ENCODE results near the gene EP400.
A peak's percentile ranks its signal among the peaks of the same experiment; 100 is the strongest.

EP400 gene

DNA sequence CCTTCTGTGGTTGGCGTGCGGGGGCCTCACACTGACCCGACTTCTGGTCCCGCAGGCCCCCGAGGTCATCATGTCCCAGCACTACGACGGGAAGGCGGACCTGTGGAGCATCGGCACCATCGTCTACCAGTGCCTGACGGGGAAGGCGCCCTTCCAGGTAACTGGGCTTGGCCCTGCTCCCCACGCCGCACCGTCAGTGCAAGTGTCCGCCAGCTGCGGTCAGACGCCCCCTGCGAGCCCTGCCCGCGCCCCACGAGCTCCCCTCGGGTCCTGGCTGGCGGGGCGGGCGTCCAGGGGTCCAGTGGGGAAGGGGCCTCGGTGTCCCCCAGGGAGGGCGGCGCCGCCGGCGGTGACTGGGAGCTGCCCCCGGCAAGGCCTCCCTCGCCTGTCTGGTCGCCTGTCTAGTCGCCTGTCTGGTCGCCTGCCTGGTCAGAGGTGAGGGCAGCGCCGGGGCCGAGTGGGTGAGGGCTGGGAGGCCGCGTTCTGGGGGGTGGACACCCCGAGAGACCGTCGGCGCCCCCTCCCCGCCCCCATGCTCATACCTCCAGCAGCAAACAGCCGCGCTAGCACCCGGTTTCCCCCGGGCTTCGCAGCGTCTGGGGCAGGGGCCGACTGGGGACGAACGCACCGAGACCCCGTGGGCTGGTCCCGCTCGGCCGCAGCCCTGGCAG, 40.5 kb upstream of the EP400 start:
- H3K4me3 ChIP-seq (ENCODE audit: low read length): no peak overlapping the region
- DNase-seq (ENCODE audit: low read depth): no peak

GRCh38 chr12:131909752-131910219, 40.0 kb upstream of the EP400 start:
- no peak for DNase-seq (ENCODE audit: low read depth)
- TF ChIP-seq, protein P1, sequence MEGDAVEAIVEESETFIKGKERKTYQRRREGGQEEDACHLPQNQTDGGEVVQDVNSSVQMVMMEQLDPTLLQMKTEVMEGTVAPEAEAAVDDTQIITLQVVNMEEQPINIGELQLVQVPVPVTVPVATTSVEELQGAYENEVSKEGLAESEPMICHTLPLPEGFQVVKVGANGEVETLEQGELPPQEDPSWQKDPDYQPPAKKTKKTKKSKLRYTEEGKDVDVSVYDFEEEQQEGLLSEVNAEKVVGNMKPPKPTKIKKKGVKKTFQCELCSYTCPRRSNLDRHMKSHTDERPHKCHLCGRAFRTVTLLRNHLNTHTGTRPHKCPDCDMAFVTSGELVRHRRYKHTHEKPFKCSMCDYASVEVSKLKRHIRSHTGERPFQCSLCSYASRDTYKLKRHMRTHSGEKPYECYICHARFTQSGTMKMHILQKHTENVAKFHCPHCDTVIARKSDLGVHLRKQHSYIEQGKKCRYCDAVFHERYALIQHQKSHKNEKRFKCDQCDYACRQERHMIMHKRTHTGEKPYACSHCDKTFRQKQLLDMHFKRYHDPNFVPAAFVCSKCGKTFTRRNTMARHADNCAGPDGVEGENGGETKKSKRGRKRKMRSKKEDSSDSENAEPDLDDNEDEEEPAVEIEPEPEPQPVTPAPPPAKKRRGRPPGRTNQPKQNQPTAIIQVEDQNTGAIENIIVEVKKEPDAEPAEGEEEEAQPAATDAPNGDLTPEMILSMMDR (IDR thresholded peaks at IDR 0.05; ENCODE audit: insufficient read depth, low read depth, low read length, missing control alignments): no peak
- H3K4me3 ChIP-seq (ENCODE audit: low read length): no peak overlapping the region

More for the DNA sequence above, 40.5 kb upstream of the EP400 start:
- TF ChIP-seq, protein P1 (IDR thresholded peaks at IDR 0.05; ENCODE audit: insufficient read depth, low read depth, low read length, missing control alignments): no peak

DNA sequence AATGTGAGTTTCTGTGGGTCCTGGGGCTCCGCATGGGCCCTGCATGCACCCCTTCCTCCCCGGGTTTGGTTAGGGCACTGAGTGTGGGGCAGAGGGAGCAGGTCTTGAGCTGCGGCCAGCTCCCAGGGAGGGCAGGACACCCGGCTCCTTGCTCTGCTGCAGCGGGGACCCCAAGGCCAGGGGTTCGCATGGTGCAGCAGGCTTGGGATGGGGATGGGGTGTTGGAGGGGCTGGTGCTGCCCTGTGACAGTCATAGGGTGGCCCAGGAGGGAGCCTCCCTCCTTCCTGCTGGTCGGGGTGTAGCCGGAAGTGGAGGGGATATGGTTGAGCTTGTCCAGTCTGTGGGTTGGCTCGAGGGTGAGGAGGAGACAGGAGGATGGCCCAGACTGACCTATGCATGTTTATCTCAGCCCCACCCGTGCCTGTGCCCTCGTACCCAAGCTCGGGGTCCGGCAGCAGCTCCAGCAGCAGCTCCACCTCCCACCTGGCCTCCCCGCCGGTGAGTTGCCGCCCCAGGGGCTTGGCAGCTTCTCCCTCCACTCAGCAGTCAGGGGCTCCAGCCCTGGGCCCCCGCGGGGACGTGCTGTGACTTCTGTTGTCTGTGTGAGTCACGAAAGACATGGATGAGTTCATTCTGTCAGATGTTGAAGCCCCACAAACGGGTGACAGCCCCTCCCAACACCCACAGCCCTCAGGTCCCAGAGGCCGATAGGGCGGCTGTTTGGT, 39.3 kb upstream of the EP400 start:
- no peak overlapping the region for H3K4me3 ChIP-seq (ENCODE audit: low read length)
- TF ChIP-seq, protein P1 (IDR thresholded peaks at IDR 0.05; ENCODE audit: insufficient read depth, low read depth, low read length, missing control alignments): no peak
- no peak for DNase-seq (ENCODE audit: low read depth)

DNA sequence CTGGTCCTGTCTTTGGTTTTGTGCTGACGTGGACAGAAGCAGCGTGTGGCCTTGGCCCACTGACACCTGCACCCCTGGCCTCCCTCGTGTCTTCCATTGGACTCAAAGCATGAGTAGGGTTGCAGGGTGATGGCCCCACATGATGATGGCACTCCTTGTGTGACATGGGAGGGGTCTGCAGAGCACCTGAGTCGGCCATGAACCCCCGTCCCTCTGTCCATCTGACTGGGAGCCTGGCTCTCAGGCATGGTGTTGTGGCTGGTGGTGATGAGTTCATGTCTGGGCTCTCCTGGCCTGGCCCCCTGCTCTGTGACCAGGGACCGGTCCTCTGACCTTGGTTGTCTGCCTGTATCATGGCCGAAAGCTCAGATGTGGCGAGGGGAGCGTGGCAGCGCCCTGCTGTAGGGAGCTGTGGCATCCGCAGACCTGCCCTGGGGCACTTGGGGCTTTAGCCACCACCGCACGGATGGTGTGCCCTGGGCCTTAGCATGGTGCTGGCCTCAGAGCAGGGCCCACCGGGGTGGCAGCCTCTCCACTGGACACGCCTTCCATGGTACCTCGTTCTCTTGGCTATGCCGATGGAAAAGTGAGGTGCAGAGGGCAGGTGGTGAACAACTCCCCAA, 38.6 kb upstream of the EP400 start:
- DNase-seq (ENCODE audit: low read depth): no peak
- no peak overlapping the region for H3K4me3 ChIP-seq (ENCODE audit: low read length)
- TF ChIP-seq, protein P1 (IDR thresholded peaks at IDR 0.05; ENCODE audit: insufficient read depth, low read depth, low read length, missing control alignments): no peak

DNA sequence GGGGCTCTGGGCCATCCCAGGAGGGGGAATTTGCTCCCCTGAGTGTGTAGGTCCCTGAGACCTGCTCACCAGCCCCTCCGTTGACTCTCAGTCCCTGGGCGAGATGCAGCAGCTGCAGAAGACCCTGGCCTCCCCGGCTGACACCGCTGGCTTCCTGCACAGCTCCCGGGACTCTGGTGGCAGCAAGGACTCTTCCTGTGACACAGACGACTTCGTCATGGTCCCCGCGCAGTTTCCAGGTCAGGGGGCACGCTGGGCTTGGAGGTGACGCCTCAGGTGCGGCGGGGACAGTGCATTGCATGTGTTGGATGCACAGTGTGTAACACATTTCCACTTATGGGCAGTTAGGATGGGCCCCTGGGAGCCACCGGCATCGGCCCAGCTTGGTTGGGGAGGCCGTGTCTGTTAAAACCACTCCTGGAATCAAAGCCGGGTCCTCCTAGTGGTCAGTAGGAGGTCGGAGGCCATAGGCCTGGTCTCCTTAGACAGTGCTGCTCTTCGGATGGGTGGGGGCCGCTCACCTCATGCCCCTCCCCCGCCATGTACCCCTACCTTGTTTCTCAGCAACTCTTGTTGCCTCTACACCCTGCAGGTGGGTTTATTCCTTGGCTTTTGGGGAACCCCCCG, 37.8 kb upstream of the EP400 start:
- H3K4me3 ChIP-seq (ENCODE audit: low read length): no peak overlapping the region
- no peak for DNase-seq (ENCODE audit: low read depth)

DNA sequence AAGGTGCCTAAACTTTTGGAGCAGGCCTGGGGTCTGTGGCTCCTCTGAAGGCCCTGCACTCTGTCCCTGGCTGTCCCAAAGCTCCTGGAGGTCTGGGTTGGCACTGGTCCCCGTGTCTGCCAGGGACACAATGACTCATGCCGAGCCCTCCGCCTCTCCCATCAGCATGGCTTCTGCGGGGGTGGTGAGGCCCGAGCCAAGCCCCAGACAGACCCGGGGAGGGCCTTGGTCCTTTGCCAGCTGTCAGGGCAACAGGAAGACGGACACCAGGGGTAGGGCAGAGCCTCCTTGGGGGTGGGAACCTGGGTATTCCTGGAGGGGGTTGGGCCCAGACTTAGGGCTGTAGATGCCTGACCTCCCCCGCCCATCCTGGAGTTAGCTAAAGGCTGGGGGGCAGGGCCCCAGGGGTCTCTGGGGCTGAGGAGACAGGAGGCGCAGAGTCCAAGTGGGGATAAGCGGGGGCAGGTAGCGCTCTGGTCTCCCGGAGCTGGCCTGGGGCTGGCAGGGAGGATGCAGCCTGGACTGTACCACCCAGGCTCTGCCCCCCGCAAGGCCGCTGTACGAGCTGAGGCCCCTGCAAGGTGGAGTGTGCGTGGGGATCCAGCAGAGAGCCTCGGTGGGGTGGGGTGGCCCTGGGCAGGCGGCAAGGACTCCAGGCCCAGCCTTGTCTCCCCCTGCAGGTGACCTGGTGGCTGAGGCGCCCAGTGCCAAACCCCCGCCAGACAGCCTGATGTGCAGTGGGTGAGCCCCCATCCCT, 37.0 kb upstream of the EP400 start:
- no peak overlapping the region for H3K4me3 ChIP-seq (ENCODE audit: low read length)
- peak; percentile 58 for DNase-seq (ENCODE audit: low read depth)
- TF ChIP-seq, protein P1 (IDR thresholded peaks at IDR 0.05; ENCODE audit: insufficient read depth, low read depth, low read length, missing control alignments): no peak

More for the DNA sequence above, 37.8 kb upstream of the EP400 start:
- TF ChIP-seq, protein P1 (IDR thresholded peaks at IDR 0.05; ENCODE audit: insufficient read depth, low read depth, low read length, missing control alignments): no peak

All from epithelial cell of esophagus (primary cell).